ENCODE data around the gene MEX3A.
"Not testable (repeated sequence)": the region's sequence is repeated elsewhere in the genome, so short reads cannot be mapped to it uniquely, and the experiment has no call there.

Gene MEX3A

DNA sequence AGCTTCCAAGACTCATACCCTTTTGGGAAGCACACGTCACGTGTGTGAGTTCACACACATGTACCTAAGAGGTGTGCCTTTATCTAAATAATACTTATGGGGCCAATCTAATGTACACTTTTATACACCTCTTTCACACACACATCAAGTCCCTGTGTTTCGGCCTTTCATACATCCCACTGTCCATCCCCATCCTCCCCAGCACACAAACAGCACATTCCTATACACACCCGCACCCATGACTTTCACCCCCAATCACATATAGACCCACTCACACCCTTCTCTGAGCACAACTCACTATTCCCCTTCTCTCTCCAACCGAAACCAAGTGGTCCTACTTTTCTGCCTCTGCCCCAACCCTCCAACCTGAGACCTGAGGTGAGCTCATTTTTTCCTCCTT is 3.5 kb downstream of the MEX3A start:
- DNase-seq (ENCODE audit: low read depth in 2 of 2), result no peak

DNA sequence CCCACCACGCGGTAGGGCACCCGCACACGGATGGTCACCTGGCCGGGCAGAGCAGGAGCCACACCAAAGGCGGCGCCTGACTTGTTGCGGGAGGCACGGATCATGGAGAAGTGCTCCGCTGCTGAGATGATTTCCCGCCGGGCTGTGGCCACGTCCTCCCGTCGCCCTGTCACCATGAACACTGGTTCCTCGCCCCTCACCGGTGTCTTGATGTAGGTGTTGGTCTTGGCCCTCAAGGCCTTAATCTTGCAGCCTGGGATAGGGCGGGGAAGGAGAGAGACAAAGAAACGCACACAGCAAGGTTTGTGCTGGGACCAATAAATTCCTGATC is 4.9 kb downstream of the MEX3A start:
- no peak for DNase-seq (ENCODE audit: low read depth in 2 of 2)

- no peak for DNase-seq (ENCODE audit: low read depth in 2 of 2)
Observed at GRCh38 chr1:156076609-156077429, 5.4 kb downstream of the MEX3A start.

DNA sequence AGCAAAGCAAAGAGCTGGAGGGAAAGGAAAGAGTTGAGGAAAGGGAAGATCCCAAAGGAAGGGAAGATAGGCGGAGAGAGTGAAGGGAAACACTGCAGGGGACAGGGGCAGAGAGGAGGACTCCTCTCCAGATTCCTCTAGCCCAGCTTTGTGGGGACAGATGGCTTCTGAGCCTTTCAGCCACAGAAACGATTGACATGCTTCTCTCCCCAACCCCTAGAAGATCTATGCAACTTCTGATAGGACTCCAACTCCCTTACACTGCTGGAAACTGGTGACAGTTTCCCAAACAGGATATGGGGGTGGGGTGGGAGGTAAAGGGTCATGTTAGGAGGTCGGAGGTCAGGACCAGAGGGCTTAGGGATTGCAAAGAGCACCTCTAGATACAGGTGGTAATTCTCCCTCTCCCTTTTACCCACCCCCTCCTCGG is 6.5 kb downstream of the MEX3A start:
- DNase-seq (ENCODE audit: low read depth in 2 of 2), result no peak

GRCh38 chr1:156075162-156075561 is 7.1 kb downstream of the MEX3A start:
- DNase-seq (ENCODE audit: low read depth in 2 of 2), result no peak

- no peak for DNase-seq (ENCODE audit: low read depth in 2 of 2)
Observed at GRCh38 chr1:156074661-156075060, 7.6 kb downstream of the MEX3A start.

GRCh38 chr1:156073740-156074139 is 8.5 kb downstream of the MEX3A start:
- DNase-seq (ENCODE audit: low read depth in 2 of 2), result no peak

DNA sequence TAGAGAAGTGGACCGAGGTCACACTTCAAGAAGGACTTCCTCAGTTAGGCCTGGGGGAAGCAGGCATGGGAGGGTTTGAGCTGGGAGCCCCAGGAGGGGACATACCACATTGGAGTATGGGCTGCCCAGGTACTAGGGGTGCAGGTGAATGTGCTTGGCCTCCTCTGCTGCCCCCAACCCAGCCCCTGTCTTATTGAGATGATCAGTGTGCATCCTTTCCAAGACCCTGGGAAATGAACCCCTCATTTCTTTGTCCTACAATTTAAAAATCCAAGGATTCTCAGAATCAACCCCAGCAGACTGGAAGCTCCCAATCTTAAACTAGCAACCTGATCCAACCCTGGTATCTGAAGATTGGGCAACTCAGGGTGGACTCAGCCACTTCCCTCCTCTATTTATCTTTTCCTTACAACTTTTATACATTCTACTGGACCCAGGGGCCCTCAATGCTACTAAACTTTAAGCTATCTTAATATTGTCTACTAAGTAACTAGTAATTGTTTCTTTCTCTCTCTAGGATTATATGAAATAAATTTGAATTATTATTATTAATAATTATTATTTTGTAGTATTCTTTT is 9.1 kb downstream of the MEX3A start:
- no peak for DNase-seq (ENCODE audit: low read depth in 2 of 2)

DNA sequence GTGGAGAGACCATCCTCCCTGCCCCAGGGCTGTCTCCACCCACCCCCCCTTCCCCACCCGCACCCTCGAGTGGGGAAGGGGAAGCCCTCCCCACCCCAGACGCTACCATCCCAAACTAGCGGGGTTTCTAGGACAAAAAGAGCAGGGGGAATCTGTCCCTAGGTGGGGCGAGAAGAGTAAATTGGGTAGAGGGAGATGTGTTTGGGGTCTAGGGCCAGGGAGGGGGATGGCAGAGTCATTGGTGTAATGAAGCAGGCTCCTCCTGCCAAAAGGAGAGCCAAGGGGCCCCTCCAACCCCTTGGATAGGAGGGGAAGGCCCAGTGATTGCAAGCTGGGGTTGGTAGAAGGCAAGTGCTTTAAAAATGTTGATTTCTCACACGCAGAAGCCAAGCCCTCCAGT is 10.0 kb downstream of the MEX3A start:
- DNase-seq (ENCODE audit: low read depth in 2 of 2), result no peak

DNA sequence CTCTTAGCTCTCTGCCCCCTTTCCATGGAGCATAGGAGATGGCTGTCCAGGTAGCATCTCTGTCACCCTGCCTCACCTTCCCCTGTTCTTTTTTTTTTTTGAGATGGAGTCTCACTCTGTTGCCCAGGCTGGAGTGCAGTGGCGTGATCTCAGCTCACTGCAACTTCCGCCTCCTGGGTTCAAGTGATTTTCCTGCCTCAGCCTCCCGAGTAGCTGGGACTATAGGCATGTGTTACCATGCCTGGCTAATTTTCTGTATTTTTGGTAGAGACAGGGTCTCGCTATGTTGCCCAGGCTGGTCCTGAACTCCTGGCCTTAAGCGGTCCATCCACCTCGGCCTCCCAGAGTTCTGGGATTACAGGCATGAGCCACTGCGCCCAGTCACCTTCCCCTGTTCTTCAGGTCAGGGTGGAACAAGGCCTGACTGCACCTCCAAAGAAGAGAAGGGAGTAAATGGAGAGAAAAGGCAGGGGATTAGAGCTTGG is 10.9 kb downstream of the MEX3A start:
- not testable (repeated sequence) for DNase-seq (ENCODE audit: low read depth in 2 of 2)

GRCh38 chr1:156070548-156070947 is 11.7 kb downstream of the MEX3A start:
- DNase-seq (ENCODE audit: low read depth in 2 of 2), result no peak

DNA sequence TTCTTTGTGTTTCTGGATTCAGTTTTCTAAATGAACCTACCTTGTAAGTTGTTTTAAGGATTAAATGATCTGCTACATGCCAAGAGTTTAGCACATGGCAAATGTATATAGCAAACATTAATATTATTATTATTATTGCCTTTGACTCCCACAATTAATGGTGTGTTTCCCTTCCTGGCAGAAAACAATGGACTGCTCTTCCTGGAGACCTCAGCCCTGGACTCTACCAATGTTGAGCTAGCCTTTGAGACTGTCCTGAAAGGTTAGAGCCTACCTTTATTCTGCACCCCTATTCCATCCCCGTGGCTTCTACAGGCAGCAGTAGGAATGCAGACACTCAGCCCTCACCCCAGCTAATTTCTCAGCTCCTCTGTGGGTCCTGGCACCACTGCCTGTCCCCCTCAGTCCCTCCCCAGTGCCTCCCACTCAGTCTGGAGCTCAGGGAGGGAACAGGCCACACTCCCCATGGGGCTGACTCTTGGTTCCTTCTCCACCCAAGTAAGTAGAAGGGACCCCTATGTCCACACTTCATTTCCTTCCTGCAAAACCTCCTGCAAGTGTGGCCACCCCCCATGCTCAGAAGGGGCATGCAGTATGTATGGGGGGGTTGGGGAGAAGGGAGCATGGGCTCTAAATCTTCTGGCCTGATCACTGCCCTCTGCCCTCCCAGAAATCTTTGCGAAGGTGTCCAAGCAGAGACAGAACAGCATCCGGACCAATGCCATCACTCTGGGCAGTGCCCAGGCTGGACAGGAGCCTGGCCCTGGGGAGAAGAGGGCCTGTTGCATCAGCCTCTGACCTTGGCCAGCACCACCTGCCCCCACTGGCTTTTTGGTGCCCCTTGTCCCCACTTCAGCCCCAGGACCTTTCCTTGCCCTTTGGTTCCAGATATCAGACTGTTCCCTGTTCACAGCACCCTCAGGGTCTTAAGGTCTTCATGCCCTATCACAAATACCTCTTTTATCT is 12.5 kb downstream of the MEX3A start:
- no peak for DNase-seq (ENCODE audit: low read depth in 2 of 2)

GRCh38 chr1:156067262-156067661 is 15.0 kb downstream of the MEX3A start:
- DNase-seq (ENCODE audit: low read depth in 2 of 2), result no peak

- DNase-seq (ENCODE audit: low read depth in 2 of 2), result no peak
Observed at GRCh38 chr1:156065871-156066270, 16.4 kb downstream of the MEX3A start.

- no peak for DNase-seq (ENCODE audit: low read depth in 2 of 2)
Observed at GRCh38 chr1:156065212-156065611, 17.1 kb downstream of the MEX3A start.

GRCh38 chr1:156064615-156065014 is 17.6 kb downstream of the MEX3A start:
- no peak for DNase-seq (ENCODE audit: low read depth in 2 of 2)

GRCh38 chr1:156063997-156064285 is 18.3 kb downstream of the MEX3A start:
- DNase-seq (ENCODE audit: low read depth in 2 of 2), result no peak

- DNase-seq (ENCODE audit: low read depth in 2 of 2), result no peak
Observed at GRCh38 chr1:156062189-156062588, 20.1 kb downstream of the MEX3A start.

DNA sequence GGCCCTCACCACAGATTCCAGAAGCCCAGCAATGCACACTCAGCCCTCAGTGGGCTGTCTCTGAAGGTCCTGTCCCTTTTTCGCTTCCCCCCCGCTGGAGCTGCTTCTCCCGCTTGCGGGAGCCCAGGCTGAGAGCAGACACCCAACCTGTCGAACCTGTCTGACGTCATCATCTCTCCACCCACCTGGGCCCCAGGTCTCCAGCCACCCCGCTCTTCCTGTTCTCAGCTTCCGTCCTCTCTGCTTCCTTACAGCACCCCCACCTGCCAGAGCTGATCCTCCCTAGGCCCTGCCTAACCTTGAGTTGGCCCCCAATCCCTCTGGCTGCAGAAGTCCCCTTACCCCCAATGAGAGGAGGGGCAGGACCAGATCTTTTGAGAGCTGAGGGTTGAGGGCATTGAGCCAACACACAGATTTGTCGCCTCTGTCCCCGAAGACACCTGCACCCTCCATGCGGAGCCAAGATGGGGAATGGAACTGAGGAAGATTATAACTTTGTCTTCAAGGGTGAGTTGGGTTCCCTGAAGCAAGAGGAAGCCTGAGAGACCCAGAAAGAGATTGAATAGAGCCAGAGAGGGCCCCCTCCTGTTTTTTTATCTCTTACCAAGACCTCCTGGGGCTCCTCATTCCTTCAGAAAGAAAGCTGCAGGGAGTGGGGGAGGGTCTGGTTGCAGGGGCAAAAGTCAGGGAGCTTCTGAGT is 21.2 kb downstream of the MEX3A start, which contains the start of gene RAB25:
TSS of gene RAB25 (plus strand) at position 224 of the 700 bp plus-strand sequence. CDS start at position 465, 241 bp downstream.
- DNase-seq (ENCODE audit: low read depth in 2 of 2), result no peak

DNA sequence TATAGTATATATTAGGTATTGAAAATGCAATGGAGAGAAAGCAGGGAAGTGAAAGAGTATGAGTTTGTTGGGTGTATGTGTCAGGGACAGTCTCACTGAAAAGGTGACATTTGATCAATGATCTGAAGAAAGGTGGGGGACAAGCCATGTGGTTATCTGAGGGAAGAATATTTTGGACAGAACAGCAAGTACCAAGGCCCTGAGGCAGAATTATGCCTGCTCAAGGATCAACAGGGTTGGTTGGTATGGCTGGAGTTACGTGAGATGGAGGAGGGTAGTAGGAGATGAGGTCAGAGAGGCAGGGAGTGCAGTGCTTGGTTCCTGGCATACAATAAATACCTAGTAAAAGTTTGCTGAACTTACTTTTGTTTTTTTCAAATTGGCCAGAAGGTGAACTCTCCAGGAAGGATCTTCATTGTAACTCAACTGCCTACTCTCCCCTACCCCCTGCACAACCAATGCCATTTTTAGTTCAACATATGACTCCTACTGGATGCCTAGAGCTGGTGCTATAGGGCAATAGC is 25.9 kb downstream of the MEX3A start:
- no peak for DNase-seq (ENCODE audit: low read depth in 2 of 2)

- no peak for DNase-seq (ENCODE audit: low read depth in 2 of 2)
Observed at GRCh38 chr1:156055281-156056048, 26.8 kb downstream of the MEX3A start.
